ENCODE results near the gene CFAP46.

GRCh38 chr10:132841615-132841975 lies 100.8 kb downstream of the CFAP46 start:
- TF ChIP-seq CTCF (IDR thresholded peaks at IDR 0.05) (no peak), POLR2A (IDR thresholded peaks at IDR 0.05) (no peak)

All from uterus (tissue), 2 donors.